SK-N-SH (cell line): Measurements from ENCODE around the gene ELAVL2. TPM values are rescaled to one million over a fixed set of nuclear protein-coding genes. Genes with fewer than 3 reads are reported as not detected.

Experiments
- CTCF ChIA-PET: fragments of 300-600, 350-600 bp; formaldehyde crosslinking; extraction: SDS; loops from one replicate; lab custom pipeline; 2021; lab: Yijun Ruan, JAX
- POLR2A ChIA-PET: fragments of 350-600 bp; sonication (Branson Sonifier 250); formaldehyde crosslinking; extraction: SDS; loops from one replicate; lab custom pipeline; 2020; ENCODE audit warnings: antibody characterized with exemption, inconsistent platforms; lab: Yijun Ruan, JAX
- DNase-seq: peaks from one replicate; pipeline ENCODE4 v3.0.0; 2012
- H2AFZ ChIP-seq: fragments of 200-600 bp; sonication (generic); 2 replicates; pipeline ENCODE4 v1.8.1; 2016; ENCODE audit warnings: antibody characterized with exemption, mild to moderate bottlenecking, low read depth
- H3F3A ChIP-seq: fragments of 200-600 bp; sonication (generic); replicated peaks from 2 replicates; pipeline ENCODE3; 2016; ENCODE audit warnings: antibody characterized with exemption, mild to moderate bottlenecking; ENCODE audit not compliant: insufficient read depth
- H3K27ac ChIP-seq, 2 experiments: fragments of 200-500 bp in 1 of 2; fragments of 200-600 bp in 1 of 2; sonication (Bioruptor generic) in 1 of 2; sonication (generic), shearing (Covaris generic) in 1 of 2; 2 replicates each; pipeline versions ENCODE4 v1.5.1 to v1.6.1; 2014 to 2016; ENCODE audit warnings: low read depth in 2 of 2, inconsistent platforms in 1 of 2, low read length in 1 of 2, mild to moderate bottlenecking in 1 of 2, mixed read lengths in 1 of 2
- H3K27me3 ChIP-seq: fragments of 200-600 bp; sonication (generic), shearing (Covaris generic); 2 replicates; pipeline ENCODE4 v1.6.1; 2016; ENCODE audit warnings: mixed run types; ENCODE audit not compliant: insufficient read depth
- H3K36me3 ChIP-seq, 2 experiments: fragments of 200-500 bp in 1 of 2; fragments of 200-600 bp in 1 of 2; sonication (Bioruptor generic) in 1 of 2; sonication (generic) in 1 of 2; replicated peaks in 1 of 2; 2 replicates each; pipeline versions ENCODE3 to v1.5.1; 2014 to 2016; ENCODE audit warnings: low read length in 1 of 2, mild to moderate bottlenecking in 1 of 2; ENCODE audit not compliant: insufficient read depth in 2 of 2, control insufficient read depth in 1 of 2
- H3K4me1 ChIP-seq, 2 experiments: fragments of 200-500 bp in 1 of 2; fragments of 200-600 bp in 1 of 2; sonication (Bioruptor generic) in 1 of 2; sonication (generic), shearing (Covaris generic) in 1 of 2; 2 replicates each; pipeline versions ENCODE4 v1.5.1 to v1.6.1; 2014 to 2016; ENCODE audit warnings: low read depth in 1 of 2, low read length in 1 of 2, mixed run types in 1 of 2; ENCODE audit not compliant: insufficient read depth in 2 of 2, control insufficient read depth in 1 of 2
- H3K4me2 ChIP-seq: fragments of 200-600 bp; sonication (generic), shearing (Covaris generic); 2 replicates; pipeline ENCODE4 v1.6.1; 2017; ENCODE audit warnings: mixed run types
- H3K4me3 ChIP-seq, 2 experiments: fragments of 200-500 bp in 1 of 2; fragments of 200-600 bp in 1 of 2; sonication (Bioruptor generic) in 1 of 2; sonication (generic), shearing (Covaris generic) in 1 of 2; 2 replicates each; pipeline versions ENCODE4 v1.5.1 to v1.8.1; 2014 to 2016; ENCODE audit warnings: low read depth in 2 of 2, inconsistent platforms in 1 of 2, low read length in 1 of 2, mild to moderate bottlenecking in 1 of 2, mixed read lengths in 1 of 2, moderate library complexity in 1 of 2
- H3K79me2 ChIP-seq: fragments of 200-600 bp; sonication (generic); 2 replicates; pipeline ENCODE4 v1.8.1; 2017; ENCODE audit warnings: mild to moderate bottlenecking; ENCODE audit not compliant: insufficient read depth
- H3K9ac ChIP-seq: fragments of 200-600 bp; sonication (generic); 2 replicates; pipeline ENCODE4 v1.6.1; 2017; ENCODE audit warnings: mixed run types
- H3K9me2 ChIP-seq: fragments of 200-600 bp; sonication (generic); 2 replicates; pipeline ENCODE4 v1.6.1; 2017; ENCODE audit warnings: mixed run types
- H3K9me3 ChIP-seq: fragments of 200-600 bp; sonication (generic); 2 replicates; pipeline ENCODE4 v1.6.1; 2017; ENCODE audit warnings: mixed run types, mild to moderate bottlenecking, moderate library complexity
- H4K20me1 ChIP-seq: fragments of 200-600 bp; sonication (generic); 2 replicates; pipeline ENCODE4 v1.6.1; 2017; ENCODE audit warnings: mild to moderate bottlenecking, mixed run types; ENCODE audit not compliant: insufficient read depth
- CTCF ChIP-seq: fragments of 200-600 bp; sonication (generic); IDR thresholded peaks from 2 replicates; pipeline ENCODE4 v1.6.1; 2017; ENCODE audit warnings: antibody characterized with exemption, mild to moderate bottlenecking, moderate library complexity
- EP300 ChIP-seq, 2 experiments: IDR thresholded peaks; 2 replicates each; pipeline versions ENCODE4 v1.4.0 to v1.6.1; 2012; ENCODE audit warnings: borderline replicate concordance in 1 of 2, low read depth in 1 of 2, low read length in 1 of 2
- FOXJ3 ChIP-seq: sonication (generic); formaldehyde crosslinking; IDR thresholded peaks from 2 replicates; pipeline ENCODE4 v1.5.1; 2020; ENCODE audit warnings: mild to moderate bottlenecking, missing genetic modification reagents
- MEF2A ChIP-seq: IDR thresholded peaks from 2 replicates; pipeline ENCODE4 v1.4.0; 2012; ENCODE audit warnings: low read depth, borderline replicate concordance
- RXRA ChIP-seq: IDR thresholded peaks from 2 replicates; pipeline ENCODE4 v1.4.0; 2012; ENCODE audit warnings: low read depth, mild to moderate bottlenecking, borderline replicate concordance
- SMC3 ChIP-seq: IDR thresholded peaks from 2 replicates; pipeline ENCODE4 v1.6.1; 2012; ENCODE audit warnings: low read depth, low read length, improper control_type of control experiment
- TAF1 ChIP-seq: IDR thresholded peaks from 2 replicates; pipeline ENCODE4 v1.6.1; 2012; ENCODE audit warnings: low read depth, mild to moderate bottlenecking, low read length, moderate library complexity, borderline replicate concordance
- TCF12 ChIP-seq: IDR thresholded peaks from 2 replicates; pipeline ENCODE4 v1.4.0; 2012
- YY1 ChIP-seq: IDR thresholded peaks from 2 replicates; pipeline ENCODE4 v1.4.0; 2012; ENCODE audit warnings: low read depth, mild to moderate bottlenecking
- ZBTB33 ChIP-seq: IDR thresholded peaks from 2 replicates; pipeline ENCODE4 v1.4.0; 2012; ENCODE audit warnings: low read depth, borderline replicate concordance
- WGBS: methylation state at CpG from one replicate; pipeline ENCODE4 v1.1.6; 2017; ENCODE audit warnings: low lambda C conversion rate; 5-methylcytosine and 5-hydroxymethylcytosine counted together
- polyA plus RNA-seq, 3 experiments: library from polyadenylated mRNA; depleted of rRNA; stranded (reverse); fragments of >200 nt; gene quantifications; 2 replicates each; pipeline ENCODE4 v1.2.3, GENCODE V29; 2012
- TF ChIP-seq, protein P1 (sequence below): IDR thresholded peaks from 2 replicates; pipeline ENCODE4 v1.6.1; 2012; ENCODE audit warnings: mild to moderate bottlenecking, low read depth, low read length, moderate library complexity
- TF ChIP-seq, protein P2 (sequence below): IDR thresholded peaks from 2 replicates; pipeline ENCODE4 v1.4.0; 2012; ENCODE audit warnings: low read depth

The ELAVL2 gene
- polyA plus RNA-seq, 1 of the 3 experiments (the other 2 are of a cell fraction) = 0.15 TPM

DNA sequence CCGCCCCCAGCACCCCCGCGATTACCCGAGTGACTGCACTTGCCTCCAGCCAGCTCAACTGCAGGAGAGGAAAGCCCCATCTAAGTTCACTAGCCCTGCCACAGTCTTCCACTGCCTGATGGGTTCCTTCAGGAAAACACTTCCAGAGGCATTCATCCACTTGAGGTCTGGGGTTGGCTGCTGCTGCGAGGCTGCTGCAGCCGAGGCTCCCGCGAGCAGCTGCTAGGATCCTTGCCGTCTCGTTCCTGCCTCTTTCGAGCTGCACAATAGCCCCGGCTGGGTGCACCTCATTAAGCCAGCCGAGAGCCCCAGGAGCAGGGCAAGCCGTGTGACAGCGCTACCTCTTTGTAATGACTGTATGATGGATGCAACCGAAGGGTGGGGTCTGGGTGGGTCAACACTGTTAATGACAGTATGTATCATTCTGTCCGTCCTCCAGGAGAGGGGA lies 24.2 kb upstream of the ELAVL2 start:
- POLR2A ChIA-PET = no interaction called here
- CTCF ChIA-PET = no interaction called here
- Histone ChIP-seq H3K9ac (no peak overlapping the region), H3K36me3 (no peaks in the 10 kb centered on the region), H3K4me2 (peak overlapping the region; percentile 79), H3K27me3 (no peaks in the 10 kb centered on the region), H4K20me1 (no peaks in the 10 kb centered on the region), H3K4me1 (peaks cover 0 to 13% of the 10 kb centered on the region in 2 experiments; a peak in 1 of 4 replicates), H3K79me2 (no peaks in the 10 kb centered on the region), H3K4me3 (peak overlapping the region; percentile 45 to 55; a peak in 2 of 4 replicates), H3K27ac (no peak overlapping the region), H3K9me2 (no peaks in the 10 kb centered on the region), H3K9me3 (no peaks in the 10 kb centered on the region), H3F3A (no peaks in the 10 kb centered on the region), H2AFZ (no peak overlapping the region)
- DNase-seq = peak; percentile 53
- WGBS = 8% methylated on average over 13 of the region's 17 CpGs
- TF ChIP-seq, protein P1, sequence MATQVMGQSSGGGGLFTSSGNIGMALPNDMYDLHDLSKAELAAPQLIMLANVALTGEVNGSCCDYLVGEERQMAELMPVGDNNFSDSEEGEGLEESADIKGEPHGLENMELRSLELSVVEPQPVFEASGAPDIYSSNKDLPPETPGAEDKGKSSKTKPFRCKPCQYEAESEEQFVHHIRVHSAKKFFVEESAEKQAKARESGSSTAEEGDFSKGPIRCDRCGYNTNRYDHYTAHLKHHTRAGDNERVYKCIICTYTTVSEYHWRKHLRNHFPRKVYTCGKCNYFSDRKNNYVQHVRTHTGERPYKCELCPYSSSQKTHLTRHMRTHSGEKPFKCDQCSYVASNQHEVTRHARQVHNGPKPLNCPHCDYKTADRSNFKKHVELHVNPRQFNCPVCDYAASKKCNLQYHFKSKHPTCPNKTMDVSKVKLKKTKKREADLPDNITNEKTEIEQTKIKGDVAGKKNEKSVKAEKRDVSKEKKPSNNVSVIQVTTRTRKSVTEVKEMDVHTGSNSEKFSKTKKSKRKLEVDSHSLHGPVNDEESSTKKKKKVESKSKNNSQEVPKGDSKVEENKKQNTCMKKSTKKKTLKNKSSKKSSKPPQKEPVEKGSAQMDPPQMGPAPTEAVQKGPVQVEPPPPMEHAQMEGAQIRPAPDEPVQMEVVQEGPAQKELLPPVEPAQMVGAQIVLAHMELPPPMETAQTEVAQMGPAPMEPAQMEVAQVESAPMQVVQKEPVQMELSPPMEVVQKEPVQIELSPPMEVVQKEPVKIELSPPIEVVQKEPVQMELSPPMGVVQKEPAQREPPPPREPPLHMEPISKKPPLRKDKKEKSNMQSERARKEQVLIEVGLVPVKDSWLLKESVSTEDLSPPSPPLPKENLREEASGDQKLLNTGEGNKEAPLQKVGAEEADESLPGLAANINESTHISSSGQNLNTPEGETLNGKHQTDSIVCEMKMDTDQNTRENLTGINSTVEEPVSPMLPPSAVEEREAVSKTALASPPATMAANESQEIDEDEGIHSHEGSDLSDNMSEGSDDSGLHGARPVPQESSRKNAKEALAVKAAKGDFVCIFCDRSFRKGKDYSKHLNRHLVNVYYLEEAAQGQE = no peak
- TF ChIP-seq RXRA (no peak), ZBTB33 (no peak), YY1 (no peak), TAF1 (no peak), EP300 (IDR thresholded peaks at IDR 0.05; ENCODE audit: borderline replicate concordance in 1 of 2, low read depth in 1 of 2, low read length in 1 of 2) (no peak), TCF12 (no peak), CTCF (no peak), FOXJ3 (no peak), MEF2A (no peak), SMC3 (no peak)
- TF ChIP-seq, protein P2, sequence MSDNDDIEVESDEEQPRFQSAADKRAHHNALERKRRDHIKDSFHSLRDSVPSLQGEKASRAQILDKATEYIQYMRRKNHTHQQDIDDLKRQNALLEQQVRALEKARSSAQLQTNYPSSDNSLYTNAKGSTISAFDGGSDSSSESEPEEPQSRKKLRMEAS = no peak
